GM18526 (cell line): ENCODE data around the gene P2RX7.

ENCODE experiments used
- POLR2A ChIP-seq: IDR thresholded peaks from 3 replicates; pipeline ENCODE4 v1.6.1; 2011; ENCODE audit not compliant: insufficient read length; ENCODE audit errors: extremely low read depth

The P2RX7 gene

DNA sequence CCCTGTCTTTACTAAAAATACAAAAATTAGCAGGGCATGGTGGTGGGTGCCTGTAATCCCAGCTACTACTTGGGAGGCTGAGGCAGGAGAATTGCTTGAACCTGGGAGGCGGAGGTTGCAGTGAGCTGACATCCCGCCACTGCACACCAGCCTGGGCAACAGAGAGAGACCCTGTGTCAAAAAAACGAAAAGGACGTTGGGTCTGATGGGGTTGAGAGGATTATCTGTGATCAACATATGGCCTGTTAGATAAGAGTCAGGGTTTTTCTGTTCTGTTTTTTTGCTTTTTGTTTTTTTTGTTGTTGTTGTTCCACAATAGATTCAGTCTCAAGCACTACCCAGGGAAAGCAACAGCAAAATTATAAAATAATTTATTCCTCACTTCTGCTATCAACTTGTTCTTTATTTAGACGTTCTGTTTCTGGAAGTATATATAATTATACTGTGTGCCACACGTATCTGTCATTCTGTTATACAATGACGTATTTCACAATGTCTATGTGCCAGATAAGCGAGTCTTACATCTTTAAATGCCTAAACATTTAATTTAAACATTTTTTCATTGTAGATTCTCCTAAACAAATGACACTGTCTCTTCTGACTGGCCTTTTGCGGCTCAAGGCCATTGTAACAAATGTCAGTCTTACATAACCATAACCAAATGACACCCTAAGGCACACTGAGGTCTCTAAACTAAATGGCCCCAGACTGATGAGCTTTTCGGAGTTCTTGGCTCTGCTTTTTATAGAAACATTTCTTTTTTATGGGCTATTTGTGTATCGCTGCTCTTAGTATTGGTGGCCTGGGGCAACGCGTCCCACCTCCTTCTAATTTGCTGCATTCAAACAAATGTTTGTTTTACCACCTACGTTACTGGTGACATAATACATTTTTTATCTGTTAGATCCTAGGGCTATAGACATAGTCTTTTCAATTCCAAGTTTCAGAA lies 70.0 kb downstream of the P2RX7 start:
- no peak for TF ChIP-seq POLR2A

- no peak for TF ChIP-seq POLR2A
These were observed 70.8 kb downstream of the P2RX7 start for GRCh38 chr12:121203482-121203881.

DNA sequence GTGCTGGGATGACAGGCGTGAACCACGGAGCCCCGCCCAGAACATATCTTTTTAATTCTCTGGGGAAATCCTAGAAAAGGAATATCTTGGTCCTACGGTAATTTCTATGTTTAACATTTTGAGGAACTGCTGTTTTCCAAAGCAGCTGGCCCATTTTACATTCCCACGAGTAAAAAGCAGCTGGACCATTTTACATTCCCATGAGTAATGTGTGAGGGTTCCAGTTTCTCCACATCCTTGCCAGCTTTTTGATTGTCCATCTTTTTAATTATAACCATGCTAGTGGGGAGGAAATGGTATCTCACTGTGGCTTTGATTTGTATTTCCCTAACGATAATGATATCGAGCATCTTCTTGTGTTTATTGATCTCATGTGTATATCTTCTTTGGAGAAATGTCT lies 72.8 kb downstream of the P2RX7 start:
- no peak for TF ChIP-seq POLR2A

DNA sequence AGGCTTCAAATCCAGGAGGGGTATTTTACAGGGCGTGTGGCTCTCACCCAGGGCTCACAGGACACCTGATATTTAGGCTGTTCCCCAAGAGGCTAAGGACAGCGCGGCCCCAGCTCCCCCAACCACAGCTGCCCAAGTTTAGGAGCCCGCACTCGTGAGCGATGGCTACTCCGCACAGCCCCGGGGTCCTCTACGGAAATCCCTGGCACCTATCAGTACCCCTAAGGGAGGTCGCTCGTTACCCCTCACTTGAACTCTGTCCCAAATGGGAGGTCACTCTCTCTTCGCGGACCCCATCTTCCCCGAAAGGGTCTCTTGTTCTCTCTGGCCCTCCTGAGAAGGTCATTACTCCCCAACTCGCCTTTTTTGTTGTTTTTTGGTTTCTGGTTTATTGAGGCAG lies 76.5 kb downstream of the P2RX7 start:
- TF ChIP-seq POLR2A: no peak

DNA sequence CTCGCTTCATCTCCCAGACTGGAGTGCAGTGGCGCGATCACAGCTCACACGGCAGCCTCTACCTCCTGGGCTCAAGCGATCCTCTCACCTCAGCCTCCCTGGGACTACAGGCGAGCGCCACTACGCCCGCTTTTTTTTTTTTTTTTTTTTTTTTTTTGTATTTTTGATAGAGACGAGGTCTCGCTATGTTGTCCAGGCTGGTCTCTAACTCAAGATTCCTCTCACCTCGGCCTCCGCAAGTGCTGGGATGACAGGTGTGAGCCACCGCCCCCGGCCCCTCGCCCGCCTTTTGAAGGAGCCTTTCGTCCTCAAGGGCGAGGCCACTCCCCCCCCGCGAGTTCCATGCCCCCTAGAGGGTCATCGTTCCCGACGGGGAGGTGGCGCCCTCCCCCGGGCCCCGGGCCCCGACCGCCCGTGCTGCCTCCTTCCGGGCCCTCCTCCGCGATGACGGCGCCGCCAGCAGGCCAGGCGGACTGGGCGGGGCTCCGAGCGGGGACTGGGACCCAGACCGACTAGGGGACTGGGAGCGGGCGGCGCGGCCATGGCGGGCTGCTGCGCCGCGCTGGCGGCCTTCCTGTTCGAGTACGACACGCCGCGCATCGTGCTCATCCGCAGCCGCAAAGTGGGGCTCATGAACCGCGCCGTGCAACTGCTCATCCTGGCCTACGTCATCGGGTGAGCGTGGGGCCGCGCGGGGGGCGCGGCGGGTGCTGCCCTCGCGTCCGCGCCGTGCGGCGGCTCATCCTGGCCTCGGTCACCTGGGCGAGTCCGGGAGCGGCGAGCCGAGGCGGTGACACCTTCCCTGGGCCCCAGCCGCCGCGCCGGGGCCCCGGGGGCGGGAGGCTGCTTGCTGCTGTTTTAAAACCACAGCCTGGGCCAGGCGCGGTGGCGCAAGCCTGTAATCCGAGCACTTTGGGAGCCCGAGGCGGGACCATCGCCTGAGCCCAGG lies 77.2 kb downstream of the P2RX7 start, which contains the start of gene P2RX4:
TSS of gene P2RX4 (plus strand) at position 506 of the 949 bp plus-strand sequence. CDS start at position 542, 36 bp downstream.
- TF ChIP-seq POLR2A: peak; percentile 97

GRCh38 chr12:121212875-121213274 lies 80.2 kb downstream of the P2RX7 start:
- TF ChIP-seq POLR2A: no peak

GRCh38 chr12:121214166-121214777 lies 81.6 kb downstream of the P2RX7 start:
- TF ChIP-seq POLR2A: no peak

- TF ChIP-seq POLR2A: no peak
These were observed 82.4 kb downstream of the P2RX7 start for GRCh38 chr12:121214855-121215745.

DNA sequence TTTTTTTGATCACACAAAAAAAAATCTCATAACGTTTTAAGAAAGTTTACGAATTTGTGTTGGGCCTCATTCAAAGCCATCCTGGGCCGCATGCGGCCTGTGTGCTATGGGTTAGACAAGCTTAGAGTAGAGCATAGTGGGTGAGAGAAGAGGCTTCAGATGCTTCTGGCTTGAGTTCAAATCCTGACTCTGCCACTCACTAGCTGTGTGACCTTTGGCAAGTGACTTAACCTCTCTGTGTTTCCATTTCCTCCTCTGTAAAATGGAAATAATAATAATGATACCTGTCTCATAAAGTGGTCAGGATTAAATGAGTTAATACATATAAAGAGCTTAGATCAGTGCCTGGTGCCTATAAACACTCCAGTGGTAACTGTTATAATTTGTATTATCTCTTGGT lies 83.4 kb downstream of the P2RX7 start:
- no peak for TF ChIP-seq POLR2A

- no peak for TF ChIP-seq POLR2A
These were observed 84.4 kb downstream of the P2RX7 start for GRCh38 chr12:121217063-121217462.

DNA sequence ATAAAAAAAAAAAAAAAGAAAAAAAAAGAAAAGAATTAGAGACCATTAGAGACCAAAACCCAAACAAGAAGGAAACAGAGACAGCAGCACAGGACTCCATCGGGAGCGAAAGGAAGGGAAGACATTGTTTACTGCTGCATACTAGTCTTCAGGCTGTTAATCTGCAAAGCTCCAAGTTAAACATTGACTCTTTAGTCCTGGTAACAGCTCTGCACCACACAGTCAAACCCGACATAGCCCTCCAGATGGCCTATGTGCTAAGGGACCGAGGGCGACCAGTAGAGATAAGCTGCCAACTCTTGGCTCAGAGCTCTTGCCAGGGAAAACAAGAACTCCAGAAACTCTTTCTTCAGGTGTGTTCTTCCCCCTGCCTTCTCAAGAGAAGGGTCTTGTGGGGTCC lies 85.1 kb downstream of the P2RX7 start:
- TF ChIP-seq POLR2A: no peak

- no peak for TF ChIP-seq POLR2A
These were observed 86.1 kb downstream of the P2RX7 start for GRCh38 chr12:121218588-121219352.

GRCh38 chr12:121219353-121219986 lies 86.8 kb downstream of the P2RX7 start:
- TF ChIP-seq POLR2A: no peak

DNA sequence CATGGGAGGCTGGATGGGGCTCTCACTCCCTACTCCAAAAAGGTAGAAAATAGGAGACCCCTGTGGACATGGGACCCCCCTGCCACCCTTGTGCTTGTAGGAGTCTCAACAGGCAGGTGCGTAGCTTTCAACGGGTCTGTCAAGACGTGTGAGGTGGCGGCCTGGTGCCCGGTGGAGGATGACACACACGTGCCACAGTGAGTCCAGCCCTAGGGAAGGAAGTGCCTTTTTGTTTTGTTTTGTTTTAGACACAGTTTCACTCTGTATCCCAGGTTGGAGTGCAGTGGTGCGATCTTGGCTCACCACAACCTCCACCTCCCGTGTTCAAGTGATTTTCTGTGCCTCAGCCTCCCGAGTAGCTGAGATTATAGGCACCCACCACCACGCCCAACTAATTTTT lies 90.2 kb downstream of the P2RX7 start:
- no peak for TF ChIP-seq POLR2A
